ENCODE measurements around the gene C19orf85. TPM values are rescaled to one million over a fixed set of nuclear protein-coding genes. Genes with fewer than 3 reads are reported as not detected.

The C19orf85 gene
- total RNA-seq, 1 donor from 2014 or later, result not detected

- intact Hi-C loops (cut with DNase I), result no loop called here
- H3K27me3 ChIP-seq (ENCODE audit: low read depth), result peaks cover 17% of the 10 kb centered on the region
- no peaks in the 10 kb centered on the region for H3K36me3 ChIP-seq
- peaks cover 18% of the 10 kb centered on the region for H3K4me1 ChIP-seq
- DNase-seq (no peak), ATAC-seq (no peak)
- H3K9me3 ChIP-seq, result no peaks in the 10 kb centered on the region
- TF ChIP-seq CTCF (IDR thresholded peaks at IDR 0.05), result no peak
- no peak overlapping the region for H3K27ac ChIP-seq
- H3K4me3 ChIP-seq, result no peak overlapping the region
These were observed 27.2 kb upstream of the C19orf85 start for GRCh38 chr19:55491546-55492360.

- DNase-seq, result no peak
These were observed 26.2 kb upstream of the C19orf85 start for GRCh38 chr19:55490478-55491432.

GRCh38 chr19:55489711-55490477 is 25.3 kb upstream of the C19orf85 start:
- H3K27ac ChIP-seq, result no peak overlapping the region
- H3K27me3 ChIP-seq (ENCODE audit: low read depth), result peaks cover 17% of the 10 kb centered on the region
- intact Hi-C loops (cut with DNase I), result no loop called here

More at GRCh38 chr19:55490478-55491432, 26.2 kb upstream of the C19orf85 start:
- H3K9me3 ChIP-seq, result no peaks in the 10 kb centered on the region
- TF ChIP-seq CTCF (IDR thresholded peaks at IDR 0.05), result no peak
- intact Hi-C loops (cut with DNase I), result no loop called here
- H3K4me1 ChIP-seq, result peaks cover 27% of the 10 kb centered on the region
- H3K4me3 ChIP-seq, result no peak overlapping the region
- ATAC-seq, result no peak
- peaks cover 17% of the 10 kb centered on the region for H3K27me3 ChIP-seq (ENCODE audit: low read depth)
- H3K36me3 ChIP-seq, result no peaks in the 10 kb centered on the region
- no peak overlapping the region for H3K27ac ChIP-seq

GRCh38 chr19:55488986-55489710 is 24.6 kb upstream of the C19orf85 start:
- no peaks in the 10 kb centered on the region for H3K9me3 ChIP-seq
- DNase-seq, result no peak
- H3K4me1 ChIP-seq, result peaks cover 39% of the 10 kb centered on the region
- intact Hi-C loops (cut with DNase I), result no loop called here
- ATAC-seq, result no peak
- H3K36me3 ChIP-seq, result no peaks in the 10 kb centered on the region
- peaks cover 10% of the 10 kb centered on the region for H3K27me3 ChIP-seq (ENCODE audit: low read depth)
- H3K27ac ChIP-seq, result no peak overlapping the region
- no peak overlapping the region for H3K4me3 ChIP-seq
- TF ChIP-seq CTCF (IDR thresholded peaks at IDR 0.05), result no peak

More at GRCh38 chr19:55489711-55490477, 25.3 kb upstream of the C19orf85 start:
- ATAC-seq (no peak), DNase-seq (no peak)
- H3K36me3 ChIP-seq, result no peaks in the 10 kb centered on the region
- peaks cover 31% of the 10 kb centered on the region for H3K4me1 ChIP-seq
- no peak for TF ChIP-seq CTCF (IDR thresholded peaks at IDR 0.05)
- H3K4me3 ChIP-seq, result no peak overlapping the region
- H3K9me3 ChIP-seq, result no peaks in the 10 kb centered on the region

Data from lower lobe of right lung (tissue), 2 donors.